Skin of body (tissue), 3 donors: Measurements from ENCODE around the gene RPRML. TPM values are rescaled to one million over a fixed set of nuclear protein-coding genes. Genes with fewer than 3 reads are reported as not detected.

Experiments used
- DNase-seq: peaks from one replicate; lab custom pipeline; 2025; lab: John Stamatoyannopoulos, UW
- small RNA-seq: library from RNA; depleted of rRNA; stranded (forward); fragments of <200 nt; gene quantifications from one replicate; pipeline ENCODE3, GENCODE V24; 2014; ENCODE audit warnings: low replicate concordance
- total RNA-seq: library from RNA; depleted of rRNA; stranded (reverse); fragments of >200 nt; gene quantifications from one replicate; pipeline ENCODE4 v1.2.3, GENCODE V29; 2014

RPRML gene
- total RNA-seq, 1 donor from 2014 or later = not detected

GRCh38 chr17:46947216-46947615, 31.8 kb downstream of the RPRML start:
- no peak for DNase-seq

GRCh38 chr17:46944931-46945330, 34.1 kb downstream of the RPRML start:
- no peak for DNase-seq

- DNase-seq = no peak
Observed at GRCh38 chr17:46943501-46944393, 35.3 kb downstream of the RPRML start.

GRCh38 chr17:46943218-46943500, 35.9 kb downstream of the RPRML start:
- DNase-seq = no peak

GRCh38 chr17:46942441-46943217, 36.4 kb downstream of the RPRML start:
- DNase-seq = peak; percentile 19

GRCh38 chr17:46940692-46941404, 38.2 kb downstream of the RPRML start:
- peak; percentile 45 for DNase-seq

GRCh38 chr17:46935658-46936266, 43.3 kb downstream of the RPRML start:
- no peak for DNase-seq

GRCh38 chr17:46931596-46931995, 47.5 kb downstream of the RPRML start:
- DNase-seq = no peak

GRCh38 chr17:46930051-46930450, 49.0 kb downstream of the RPRML start:
- DNase-seq = no peak

- DNase-seq = no peak
Observed at GRCh38 chr17:46929413-46929812, 49.6 kb downstream of the RPRML start.

- no peak for DNase-seq
Observed at GRCh38 chr17:46928467-46929261, 50.4 kb downstream of the RPRML start.

Small RNA genes within 50 kb of the gene (small RNA-seq; reads per million reads assigned to genes)
- not detected for gene MIR5089

Other genes starting within 250 kb of the RPRML start
- gene WNT3, start 160.6 kb downstream of the RPRML start, total RNA-seq = 10.5 TPM
- gene WNT9B, start 127.7 kb downstream of the RPRML start, total RNA-seq = not detected
- gene GOSR2, start 56.1 kb downstream of the RPRML start, total RNA-seq = 38.1 TPM
- gene CDC27, start 210.0 kb upstream of the RPRML start, total RNA-seq = 71.5 TPM
- 36.7 TPM for gene MYL4, start 230.1 kb upstream of the RPRML start, total RNA-seq